ENCODE data around the gene DNMBP.
"Not testable (repeated sequence)": the region's sequence is repeated elsewhere in the genome, so short reads cannot be mapped to it uniquely, and the experiment has no call there.

The DNMBP gene

GRCh38 chr10:99945263-99945662, 64.5 kb downstream of the DNMBP start:
- Histone ChIP-seq H3K9me3 (ENCODE audit: control insufficient read depth, insufficient read depth, low read length) (no peaks in the 10 kb centered on the region), H3K4me3 (ENCODE audit: low read length) (no peak overlapping the region), H3K4me1 (ENCODE audit: control insufficient read depth, insufficient read depth, low read length) (no peaks in the 10 kb centered on the region), H3K27me3 (ENCODE audit: control insufficient read depth, insufficient read depth, low read length) (no peaks in the 10 kb centered on the region), H3K27ac (ENCODE audit: low read length) (no peak overlapping the region), H3K36me3 (ENCODE audit: control insufficient read depth, insufficient read depth, low read length) (no peaks in the 10 kb centered on the region)
- no peak for DNase-seq (ENCODE audit: low read depth, low spot score)
- no CpG with 5 or more reads among the region's 4 CpGs for WGBS (ENCODE audit: insufficient coverage, insufficient read length)

GRCh38 chr10:99944860-99945259, 64.9 kb downstream of the DNMBP start:
- WGBS (ENCODE audit: insufficient coverage, insufficient read length) = no CpG with 5 or more reads among the region's 2 CpGs
- no peaks in the 10 kb centered on the region for H3K36me3 ChIP-seq (ENCODE audit: control insufficient read depth, insufficient read depth, low read length)
- H3K4me1 ChIP-seq (ENCODE audit: control insufficient read depth, insufficient read depth, low read length) = no peaks in the 10 kb centered on the region
- no peak for DNase-seq (ENCODE audit: low read depth, low spot score)
- H3K9me3 ChIP-seq (ENCODE audit: control insufficient read depth, insufficient read depth, low read length) = no peaks in the 10 kb centered on the region
- no peak overlapping the region for H3K27ac ChIP-seq (ENCODE audit: low read length)
- H3K4me3 ChIP-seq (ENCODE audit: low read length) = no peak overlapping the region
- H3K27me3 ChIP-seq (ENCODE audit: control insufficient read depth, insufficient read depth, low read length) = no peaks in the 10 kb centered on the region

- Histone ChIP-seq H3K4me3 (ENCODE audit: low read length) (no peak overlapping the region), H3K27me3 (ENCODE audit: control insufficient read depth, insufficient read depth, low read length) (no peaks in the 10 kb centered on the region), H3K27ac (ENCODE audit: low read length) (no peak overlapping the region), H3K36me3 (ENCODE audit: control insufficient read depth, insufficient read depth, low read length) (no peaks in the 10 kb centered on the region), H3K4me1 (ENCODE audit: control insufficient read depth, insufficient read depth, low read length) (no peaks in the 10 kb centered on the region), H3K9me3 (ENCODE audit: control insufficient read depth, insufficient read depth, low read length) (no peaks in the 10 kb centered on the region)
- DNase-seq (ENCODE audit: low read depth, low spot score) = no peak
- no CpG with 5 or more reads among the region's 3 CpGs for WGBS (ENCODE audit: insufficient coverage, insufficient read length)
Measured at GRCh38 chr10:99943908-99944307, 65.8 kb downstream of the DNMBP start.

DNA sequence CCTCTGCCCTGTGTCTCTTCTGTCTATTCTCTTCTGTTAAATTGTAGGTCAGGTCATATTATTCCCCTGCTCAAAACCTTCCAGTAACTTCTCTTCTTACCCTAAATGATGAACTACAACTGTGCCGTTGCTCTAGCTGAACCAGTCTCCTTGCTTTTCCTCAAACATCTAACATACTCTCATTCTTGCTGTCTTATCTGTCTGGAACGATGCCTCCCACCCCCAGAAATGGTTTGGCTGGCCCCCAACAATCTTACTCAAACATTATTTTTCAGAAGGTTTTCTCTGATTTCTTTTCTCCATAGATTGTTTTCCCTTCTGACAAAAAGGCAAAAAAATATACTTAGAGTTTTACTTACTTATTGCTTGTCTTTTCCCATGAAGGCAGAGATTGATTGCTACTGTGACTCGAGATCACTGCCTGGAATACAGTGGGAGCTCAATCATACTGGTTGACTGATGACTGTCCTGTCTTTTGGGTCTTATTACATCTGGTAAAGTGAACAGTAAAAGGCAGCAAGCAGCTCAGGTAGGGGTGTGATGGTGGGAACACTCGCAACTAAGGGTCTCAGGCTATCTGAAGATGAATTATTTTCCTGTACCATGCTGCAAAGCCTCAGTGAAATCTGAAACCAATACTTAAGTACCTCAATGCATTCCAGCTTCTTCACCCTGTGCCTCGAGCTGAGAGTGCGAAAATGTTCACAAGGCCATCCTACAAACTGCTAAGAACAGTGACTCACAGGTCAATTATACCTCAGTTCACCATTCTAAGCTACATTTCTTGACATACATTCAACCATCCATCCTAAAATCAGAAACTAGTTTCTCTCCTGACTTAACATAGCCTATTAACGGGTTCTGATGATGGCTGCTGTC, 67.6 kb downstream of the DNMBP start:
- no peak overlapping the region for H3K4me3 ChIP-seq (ENCODE audit: low read length)
- no peak overlapping the region for H3K27ac ChIP-seq (ENCODE audit: low read length)

DNA sequence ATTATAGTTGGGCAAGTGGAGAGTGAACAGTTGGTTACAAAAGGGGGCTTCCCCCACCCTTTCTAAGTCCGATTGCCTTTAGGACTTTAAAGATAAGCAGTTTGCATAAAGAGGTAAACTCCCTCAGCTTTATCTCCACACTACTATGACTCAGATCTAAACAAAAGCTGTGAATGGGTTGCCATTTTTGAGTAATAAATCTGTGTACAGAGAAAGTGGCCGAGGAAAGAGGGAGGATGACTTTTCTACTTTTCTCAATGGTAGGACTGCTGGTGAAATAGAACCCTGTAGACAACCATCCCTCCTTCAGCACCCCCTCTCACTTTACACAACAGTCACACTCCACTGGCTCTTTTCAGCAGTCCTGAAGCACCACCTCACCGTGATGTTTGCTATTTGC, 71.2 kb downstream of the DNMBP start:
- DNase-seq (ENCODE audit: low read depth, low spot score) = no peak
- H3K4me3 ChIP-seq (ENCODE audit: low read length) = no peak overlapping the region
- H3K27ac ChIP-seq (ENCODE audit: low read length) = no peak overlapping the region
- no CpG with 5 or more reads among the region's 3 CpGs for WGBS (ENCODE audit: insufficient coverage, insufficient read length)
- H3K36me3 ChIP-seq (ENCODE audit: control insufficient read depth, insufficient read depth, low read length) = no peaks in the 10 kb centered on the region
- H3K4me1 ChIP-seq (ENCODE audit: control insufficient read depth, insufficient read depth, low read length) = no peaks in the 10 kb centered on the region; the same call in 1 of the 2 replicates
- H3K9me3 ChIP-seq (ENCODE audit: control insufficient read depth, insufficient read depth, low read length) = no peaks in the 10 kb centered on the region
- H3K27me3 ChIP-seq (ENCODE audit: control insufficient read depth, insufficient read depth, low read length) = no peaks in the 10 kb centered on the region

More for the DNA sequence above, 67.6 kb downstream of the DNMBP start:
- Histone ChIP-seq H3K9me3 (ENCODE audit: control insufficient read depth, insufficient read depth, low read length) (no peaks in the 10 kb centered on the region), H3K27me3 (ENCODE audit: control insufficient read depth, insufficient read depth, low read length) (no peaks in the 10 kb centered on the region), H3K36me3 (ENCODE audit: control insufficient read depth, insufficient read depth, low read length) (no peaks in the 10 kb centered on the region), H3K4me1 (ENCODE audit: control insufficient read depth, insufficient read depth, low read length) (no peaks in the 10 kb centered on the region; the same call in 1 of the 2 replicates)
- WGBS (ENCODE audit: insufficient coverage, insufficient read length) = no CpG with 5 or more reads among the region's 7 CpGs
- DNase-seq (ENCODE audit: low read depth, low spot score) = no peak

- Histone ChIP-seq H3K27ac (ENCODE audit: low read length) (no peak overlapping the region), H3K4me3 (ENCODE audit: low read length) (no peak overlapping the region), H3K27me3 (ENCODE audit: control insufficient read depth, insufficient read depth, low read length) (no peaks in the 10 kb centered on the region), H3K9me3 (ENCODE audit: control insufficient read depth, insufficient read depth, low read length) (no peaks in the 10 kb centered on the region), H3K4me1 (ENCODE audit: control insufficient read depth, insufficient read depth, low read length) (no peaks in the 10 kb centered on the region; the same call in 1 of the 2 replicates), H3K36me3 (ENCODE audit: control insufficient read depth, insufficient read depth, low read length) (no peaks in the 10 kb centered on the region)
- no CpG with 5 or more reads among the region's 3 CpGs for WGBS (ENCODE audit: insufficient coverage, insufficient read length)
- DNase-seq (ENCODE audit: low read depth, low spot score) = no peak
Measured at GRCh38 chr10:99937630-99938029, 72.1 kb downstream of the DNMBP start.

- not testable (repeated sequence) for H3K9me3 ChIP-seq (ENCODE audit: control insufficient read depth, insufficient read depth, low read length); H3K4me3 ChIP-seq (ENCODE audit: low read length); H3K36me3 ChIP-seq (ENCODE audit: control insufficient read depth, insufficient read depth, low read length); H3K4me1 ChIP-seq (ENCODE audit: control insufficient read depth, insufficient read depth, low read length); H3K27ac ChIP-seq (ENCODE audit: low read length); DNase-seq (ENCODE audit: low read depth, low spot score); H3K27me3 ChIP-seq (ENCODE audit: control insufficient read depth, insufficient read depth, low read length)
- no CpG with 5 or more reads among the region's 7 CpGs for WGBS (ENCODE audit: insufficient coverage, insufficient read length)
Measured at GRCh38 chr10:99932203-99932957, 77.4 kb downstream of the DNMBP start.

DNA sequence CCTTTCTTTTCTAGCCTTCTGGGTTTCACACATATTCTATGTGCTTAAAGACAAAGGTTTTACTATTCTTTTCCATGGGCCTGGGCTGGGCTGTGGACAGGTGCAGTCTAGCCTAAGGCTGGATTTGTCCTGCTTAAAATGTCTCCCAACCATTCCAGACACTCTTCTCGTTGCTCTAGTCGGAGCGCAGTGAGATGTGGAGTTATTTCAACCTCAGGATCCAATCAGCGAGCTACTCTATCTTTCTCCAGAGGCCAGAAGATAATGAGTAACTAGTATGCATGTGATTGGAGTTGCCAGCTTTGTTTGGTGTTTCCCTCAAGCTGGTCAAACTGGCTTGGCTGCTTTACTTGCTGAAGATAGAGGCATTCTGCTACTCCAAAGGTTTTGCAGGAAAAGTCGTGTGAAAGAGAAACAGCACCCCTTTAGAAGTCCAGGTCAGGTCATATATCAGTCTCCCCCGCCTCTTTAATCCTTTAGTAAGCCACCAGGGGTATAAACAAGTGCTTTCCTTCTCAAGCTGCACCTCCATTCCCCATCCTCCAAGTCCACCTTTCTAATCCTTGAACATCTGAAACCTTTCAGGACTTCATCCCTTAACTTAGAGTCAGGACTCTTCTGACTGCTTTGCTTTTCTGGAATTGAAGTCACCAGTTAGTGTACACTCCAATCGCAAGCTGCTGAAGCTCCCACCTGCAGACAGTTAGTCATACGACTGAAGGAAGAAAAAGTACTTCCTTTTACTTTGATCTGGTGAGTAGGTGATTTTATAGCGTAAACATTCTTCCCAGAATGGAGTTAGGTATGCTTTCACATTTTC, 78.8 kb downstream of the DNMBP start:
- no peaks in the 10 kb centered on the region for H3K9me3 ChIP-seq (ENCODE audit: control insufficient read depth, insufficient read depth, low read length)
- H3K36me3 ChIP-seq (ENCODE audit: control insufficient read depth, insufficient read depth, low read length) = no peaks in the 10 kb centered on the region
- WGBS (ENCODE audit: insufficient coverage, insufficient read length) = no CpG with 5 or more reads among the region's 9 CpGs
- no peak overlapping the region for H3K4me3 ChIP-seq (ENCODE audit: low read length)
- no peaks in the 10 kb centered on the region for H3K27me3 ChIP-seq (ENCODE audit: control insufficient read depth, insufficient read depth, low read length)
- no peak for DNase-seq (ENCODE audit: low read depth, low spot score)
- H3K27ac ChIP-seq (ENCODE audit: low read length) = no peak overlapping the region
- H3K4me1 ChIP-seq (ENCODE audit: control insufficient read depth, insufficient read depth, low read length) = peaks cover 5% of the 10 kb centered on the region; the same call in 1 of the 2 replicates

DNA sequence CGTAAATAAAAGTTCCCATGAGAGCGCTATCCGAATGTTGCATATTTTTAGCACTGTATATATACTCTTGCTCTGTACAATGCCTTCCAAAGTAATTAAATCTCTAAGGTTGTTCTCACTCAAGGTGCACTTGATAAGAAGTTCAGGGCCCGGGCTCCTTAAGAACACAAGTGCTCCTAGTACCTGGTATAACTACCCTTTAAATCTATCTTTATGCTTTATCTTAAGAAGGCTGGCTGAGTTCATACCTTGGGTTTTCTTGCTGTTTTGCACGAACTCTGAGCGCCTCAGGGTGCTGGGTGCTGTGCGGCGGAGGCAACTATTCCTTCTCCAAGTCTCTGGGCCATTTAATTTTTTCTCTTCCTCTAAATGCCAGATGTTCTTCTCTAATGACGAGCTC, 80.4 kb downstream of the DNMBP start:
- Histone ChIP-seq H3K4me1 (ENCODE audit: control insufficient read depth, insufficient read depth, low read length) (peaks cover 5% of the 10 kb centered on the region; the same call in 1 of the 2 replicates), H3K36me3 (ENCODE audit: control insufficient read depth, insufficient read depth, low read length) (no peaks in the 10 kb centered on the region), H3K9me3 (ENCODE audit: control insufficient read depth, insufficient read depth, low read length) (no peaks in the 10 kb centered on the region), H3K27ac (ENCODE audit: low read length) (no peak overlapping the region), H3K27me3 (ENCODE audit: control insufficient read depth, insufficient read depth, low read length) (no peaks in the 10 kb centered on the region), H3K4me3 (ENCODE audit: low read length) (no peak overlapping the region)
- WGBS (ENCODE audit: insufficient coverage, insufficient read length) = no CpG with 5 or more reads among the region's 9 CpGs
- DNase-seq (ENCODE audit: low read depth, low spot score) = no peak

DNA sequence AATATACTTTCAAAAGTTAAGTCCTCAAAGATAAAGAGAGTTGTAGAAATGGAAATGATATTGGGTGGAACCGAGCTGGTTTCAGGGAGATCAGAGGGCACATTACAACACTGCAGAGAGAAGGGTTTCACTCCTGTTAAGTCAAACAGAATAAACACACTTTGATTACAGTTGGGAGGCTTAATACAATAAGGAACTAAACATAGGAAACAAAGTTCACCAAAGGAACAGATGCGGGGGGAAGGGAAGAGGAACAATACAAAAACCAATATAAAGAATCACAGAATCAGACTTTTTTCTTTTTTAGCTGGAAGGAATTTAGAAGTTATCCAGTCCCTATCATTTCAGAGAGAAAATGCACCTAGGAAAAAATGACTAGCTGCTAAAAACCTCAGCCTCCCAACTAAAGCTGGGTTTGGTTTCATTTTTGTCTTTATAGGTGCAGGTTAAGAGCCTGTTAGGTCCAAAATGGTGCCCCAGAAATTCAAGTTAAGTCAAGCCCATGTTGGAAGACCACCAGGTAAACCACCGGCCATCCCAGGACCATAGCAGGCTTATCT, 81.9 kb downstream of the DNMBP start:
- DNase-seq (ENCODE audit: low read depth, low spot score) = no peak
- no CpG with 5 or more reads among the region's 3 CpGs for WGBS (ENCODE audit: insufficient coverage, insufficient read length)
- H3K27me3 ChIP-seq (ENCODE audit: control insufficient read depth, insufficient read depth, low read length) = no peaks in the 10 kb centered on the region
- no peaks in the 10 kb centered on the region for H3K36me3 ChIP-seq (ENCODE audit: control insufficient read depth, insufficient read depth, low read length)
- no peaks in the 10 kb centered on the region for H3K9me3 ChIP-seq (ENCODE audit: control insufficient read depth, insufficient read depth, low read length)
- H3K4me3 ChIP-seq (ENCODE audit: low read length) = no peak overlapping the region
- H3K4me1 ChIP-seq (ENCODE audit: control insufficient read depth, insufficient read depth, low read length) = peaks cover 5% of the 10 kb centered on the region; the same call in 1 of the 2 replicates
- no peak overlapping the region for H3K27ac ChIP-seq (ENCODE audit: low read length)
